HCT116 (cell line): ENCODE data around the gene TMEM204. TPM values are rescaled to one million over a fixed set of nuclear protein-coding genes. Genes with fewer than 3 reads are reported as not detected.

Source experiments
- ATAC-seq: fragments of 200-7000 bp; cut with Tn5 transposase; 2 replicates; pipeline ENCODE4 v1.9.1; 2020; ENCODE audit warnings: mild to moderate bottlenecking, moderate library complexity
- BruUV-seq: library from RNA; stranded (reverse); fragments of 400-500 nt; replicated peaks from 2 replicates; lab custom pipeline; 2021; lab: Mats Ljungman, UMichigan
- CTCF ChIA-PET: fragments of 300-600 bp; sonication (Branson Sonifier 250); formaldehyde crosslinking; loops from one replicate; lab custom pipeline; 2021; ENCODE audit warnings: antibody characterized with exemption; lab: Charles Lee
- POLR2A ChIA-PET: fragments of 300-600, 350-600 bp; sonication (Branson Sonifier 250); formaldehyde crosslinking; loops from one replicate; lab custom pipeline; 2021; ENCODE audit warnings: antibody characterized with exemption; lab: Charles Lee
- RAD21 ChIA-PET, 2 experiments: fragments of 300-600 bp; sonication (Branson Sonifier 250); formaldehyde crosslinking; loops; one replicate each; lab custom pipeline; 2023; ENCODE audit warnings: low total read pairs in 2 of 2; ENCODE audit not compliant: uncharacterized antibody in 2 of 2, unreplicated experiment in 2 of 2, low non-redundant PET in 1 of 2; lab: Charles Lee
- DNase-seq: peaks from one replicate; pipeline ENCODE4 v3.0.0-alpha.2; 2010; ENCODE audit warnings: low read depth, low spot score
- H2AFZ ChIP-seq: fragments of 200-600 bp; shearing (Covaris generic), sonication (generic); 2 replicates; pipeline ENCODE4 v1.6.1; 2017; ENCODE audit warnings: low read depth, mixed run types, mixed read lengths, antibody characterized with exemption, low read length; ENCODE audit not compliant: poor library complexity, severe bottlenecking
- H3K27ac ChIP-seq: 2 replicates; pipeline ENCODE4 v1.5.1; 2012; ENCODE audit warnings: low read depth, low read length
- H3K27me3 ChIP-seq: fragments of 200-600 bp; sonication (generic); 2 replicates; pipeline ENCODE4 v1.6.1; 2016; ENCODE audit warnings: mixed run types, low read length, mixed read lengths; ENCODE audit not compliant: insufficient read depth
- H3K36me3 ChIP-seq, 2 experiments: fragments of 200-500 bp in 1 of 2; fragments of 200-600 bp in 1 of 2; sonication (Bioruptor generic) in 1 of 2; sonication (generic) in 1 of 2; 2 replicates each; pipeline versions ENCODE4 v1.5.1 to v1.6.1; 2014 to 2016; ENCODE audit warnings: low read length in 2 of 2, inconsistent platforms in 1 of 2, mixed read lengths in 1 of 2, mixed run types in 1 of 2; ENCODE audit not compliant: insufficient read depth in 2 of 2, control insufficient read depth in 1 of 2
- H3K4me1 ChIP-seq, 2 experiments: fragments of 200-600 bp in 1 of 2; sonication (generic) in 1 of 2; 2 replicates each; pipeline versions ENCODE4 v1.5.1 to v1.6.1; 2012 to 2017; ENCODE audit warnings: low read length in 2 of 2, inconsistent platforms in 1 of 2, mild to moderate bottlenecking in 1 of 2, mixed read lengths in 1 of 2, mixed run types in 1 of 2, moderate library complexity in 1 of 2; ENCODE audit not compliant: insufficient read depth in 2 of 2, control insufficient read depth in 1 of 2
- H3K4me2 ChIP-seq: fragments of 200-600 bp; sonication (generic); 2 replicates; pipeline ENCODE4 v1.6.1; 2017; ENCODE audit warnings: mixed run types, low read length, mixed read lengths
- H3K4me3 ChIP-seq, 2 experiments: fragments of 200-600 bp in 1 of 2; sonication (generic) in 1 of 2; replicated peaks in 1 of 2; 2 replicates each; pipeline ENCODE4 v1.5.1; 2011 to 2016; ENCODE audit warnings: low read length in 2 of 2, control low read depth in 1 of 2, low read depth in 1 of 2, mild to moderate bottlenecking in 1 of 2, mixed read lengths in 1 of 2, mixed run types in 1 of 2
- H3K79me2 ChIP-seq: fragments of 200-600 bp; sonication (generic); 2 replicates; pipeline ENCODE4 v1.6.1; 2017; ENCODE audit warnings: mild to moderate bottlenecking, mixed run types, low read length, moderate library complexity, mixed read lengths; ENCODE audit not compliant: insufficient read depth
- H3K9ac ChIP-seq: fragments of 200-600 bp; sonication (generic); 2 replicates; pipeline ENCODE4 v1.6.1; 2016; ENCODE audit warnings: low read length, mixed read lengths
- H3K9me2 ChIP-seq: fragments of 200-600 bp; sonication (generic), shearing (Covaris generic); 2 replicates; pipeline ENCODE4 v1.6.1; 2017; ENCODE audit warnings: mixed run types, mild to moderate bottlenecking, moderate library complexity; ENCODE audit not compliant: insufficient read depth
- H3K9me3 ChIP-seq, 2 experiments: fragments of 200-500 bp in 1 of 2; fragments of 200-600 bp in 1 of 2; sonication (Bioruptor generic) in 1 of 2; sonication (generic) in 1 of 2; 2 replicates each; pipeline ENCODE4 v1.6.1; 2014 to 2017; ENCODE audit warnings: low read length in 2 of 2, mixed read lengths in 2 of 2, inconsistent platforms in 1 of 2, low read depth in 1 of 2, mild to moderate bottlenecking in 1 of 2, mixed run types in 1 of 2, moderate library complexity in 1 of 2; ENCODE audit not compliant: control insufficient read depth in 1 of 2, insufficient read depth in 1 of 2
- H4K20me1 ChIP-seq: fragments of 200-600 bp; sonication (generic), shearing (Covaris generic); 2 replicates; pipeline ENCODE4 v1.6.1; 2017; ENCODE audit warnings: mixed run types, mild to moderate bottlenecking, moderate library complexity; ENCODE audit not compliant: insufficient read depth
- CBX3 ChIP-seq: IDR thresholded peaks from 2 replicates; pipeline ENCODE4 v1.6.1; 2012; ENCODE audit warnings: low read depth
- CEBPB ChIP-seq: IDR thresholded peaks from 2 replicates; pipeline ENCODE4 v1.6.1; 2012; ENCODE audit warnings: low read depth
- EZH2 ChIP-seq: fragments of 200-600 bp; sonication (generic); IDR thresholded peaks from 2 replicates; pipeline ENCODE4 v1.6.1; 2017; ENCODE audit warnings: antibody characterized with exemption, mixed run types
- EZH2phosphoT487 ChIP-seq: fragments of 200-600 bp; IDR thresholded peaks from 2 replicates; pipeline ENCODE4 v1.6.1; 2018; ENCODE audit warnings: antibody characterized with exemption, borderline replicate concordance
- FOSL1 ChIP-seq: IDR thresholded peaks from 2 replicates; pipeline ENCODE4 v1.6.1; 2012; ENCODE audit warnings: low read depth
- POLR2A ChIP-seq: IDR thresholded peaks from 2 replicates; pipeline ENCODE4 v1.7.0; 2011; ENCODE audit warnings: borderline replicate concordance; ENCODE audit not compliant: insufficient read depth, insufficient read length; ENCODE audit errors: extremely low read depth
- SIN3A ChIP-seq: IDR thresholded peaks from 2 replicates; pipeline ENCODE4 v1.6.1; 2012; ENCODE audit warnings: low read depth
- SRF ChIP-seq: IDR thresholded peaks from 2 replicates; pipeline ENCODE4 v1.6.1; 2012; ENCODE audit warnings: low read depth
- TCF7L2 ChIP-seq: IDR thresholded peaks from 2 replicates; pipeline ENCODE4 v1.7.0; 2011; ENCODE audit warnings: borderline replicate concordance, inconsistent platforms; ENCODE audit not compliant: insufficient read depth, insufficient read length; ENCODE audit errors: extremely low read depth
- YY1 ChIP-seq: IDR thresholded peaks from 2 replicates; pipeline ENCODE4 v1.6.1; 2011; ENCODE audit warnings: low read length, low read depth, moderate library complexity, mild to moderate bottlenecking; ENCODE audit not compliant: insufficient replicate concordance; ENCODE audit errors: extremely low read depth
- ZNF274 ChIP-seq: fragments of 200-500 bp; sonication (Bioruptor generic); IDR thresholded peaks from 2 replicates; pipeline ENCODE4 v1.6.1; 2014; ENCODE audit warnings: mild to moderate bottlenecking, low read depth, low read length, inconsistent platforms
- intact Hi-C: fragments of 100-400 bp; cut with micrococcal nuclease; formaldehyde crosslinking; loops from 2 replicates; pipeline ENCODE4 v1.10.0; 2022
- total RNA-seq: library from RNA; stranded (reverse); gene quantifications from one replicate; pipeline ENCODE4 v1.2.1, GENCODE V29; 2021; ENCODE audit not compliant: unreplicated experiment
- TF ChIP-seq, protein P1 (sequence below): IDR thresholded peaks from 2 replicates; pipeline ENCODE4 v1.6.1; 2012; ENCODE audit warnings: low read depth
- TF ChIP-seq, protein P2 (sequence below), 3 experiments: fragments of 200-600 bp in 1 of 3; sonication (generic) in 1 of 3; IDR thresholded peaks in 2 of 3; conservative IDR thresholded peaks in 1 of 3; 2 replicates each; pipeline ENCODE4 v1.5.1; 2012 to 2017; ENCODE audit warnings: low read depth in 2 of 3, low read length in 2 of 3, antibody characterized with exemption in 1 of 3, borderline replicate concordance in 1 of 3, control low read depth in 1 of 3, mild to moderate bottlenecking in 1 of 3, mixed read lengths in 1 of 3, mixed run types in 1 of 3, moderate library complexity in 1 of 3; ENCODE audit not compliant: insufficient read depth in 1 of 3

TMEM204 gene
- total RNA-seq, 1 experiment from 2014 or later: 0.22 TPM

DNA sequence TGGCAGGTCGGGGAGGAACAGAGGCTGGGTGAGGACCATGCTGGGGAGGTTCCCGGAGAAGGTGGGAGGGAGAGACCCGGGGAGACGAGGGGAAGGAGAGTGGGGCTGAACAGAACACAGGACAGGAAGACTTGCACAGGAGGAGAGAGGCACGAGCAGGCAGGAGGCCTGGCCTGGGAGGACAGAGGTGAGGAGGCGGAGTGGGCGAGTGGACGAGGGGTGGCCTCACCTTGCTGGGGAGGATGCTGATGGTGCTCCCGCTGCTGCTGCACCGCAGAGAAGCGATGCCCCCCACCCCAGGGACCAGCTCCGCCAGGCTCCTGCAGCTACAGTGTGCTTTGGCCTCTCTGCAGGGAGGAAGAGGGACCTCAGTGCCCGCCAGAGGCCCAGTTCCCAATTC is 34.5 kb downstream of the TMEM204 start:
- Histone ChIP-seq H3K27ac (no peak overlapping the region), H3K9me2 (no peaks in the 10 kb centered on the region), H3K36me3 (no peaks in the 10 kb centered on the region), H4K20me1 (no peaks in the 10 kb centered on the region), H3K4me2 (no peak overlapping the region), H3K4me1 (no peaks in the 10 kb centered on the region), H3K9me3 (no peaks in the 10 kb centered on the region), H3K79me2 (no peaks in the 10 kb centered on the region), H3K27me3 (no peaks in the 10 kb centered on the region), H2AFZ (no peak overlapping the region), H3K9ac (no peak overlapping the region), H3K4me3 (no peak overlapping the region)
- CTCF ChIA-PET: no interaction called here
- RAD21 ChIA-PET: no interaction called here
- BruUV-seq: no TSS peak
- POLR2A ChIA-PET: no interaction called here
- intact Hi-C loops: no loop called here
- ATAC-seq: no peak
- DNase-seq: no peak
- TF ChIP-seq SRF (no peak), CBX3 (no peak), ZNF274 (no peak), TCF7L2 (no peak), EZH2 (no peak), POLR2A (no peak), FOSL1 (no peak), CEBPB (no peak), SIN3A (no peak), YY1 (no peak), EZH2phosphoT487 (no peak)
- TF ChIP-seq, protein P1, sequence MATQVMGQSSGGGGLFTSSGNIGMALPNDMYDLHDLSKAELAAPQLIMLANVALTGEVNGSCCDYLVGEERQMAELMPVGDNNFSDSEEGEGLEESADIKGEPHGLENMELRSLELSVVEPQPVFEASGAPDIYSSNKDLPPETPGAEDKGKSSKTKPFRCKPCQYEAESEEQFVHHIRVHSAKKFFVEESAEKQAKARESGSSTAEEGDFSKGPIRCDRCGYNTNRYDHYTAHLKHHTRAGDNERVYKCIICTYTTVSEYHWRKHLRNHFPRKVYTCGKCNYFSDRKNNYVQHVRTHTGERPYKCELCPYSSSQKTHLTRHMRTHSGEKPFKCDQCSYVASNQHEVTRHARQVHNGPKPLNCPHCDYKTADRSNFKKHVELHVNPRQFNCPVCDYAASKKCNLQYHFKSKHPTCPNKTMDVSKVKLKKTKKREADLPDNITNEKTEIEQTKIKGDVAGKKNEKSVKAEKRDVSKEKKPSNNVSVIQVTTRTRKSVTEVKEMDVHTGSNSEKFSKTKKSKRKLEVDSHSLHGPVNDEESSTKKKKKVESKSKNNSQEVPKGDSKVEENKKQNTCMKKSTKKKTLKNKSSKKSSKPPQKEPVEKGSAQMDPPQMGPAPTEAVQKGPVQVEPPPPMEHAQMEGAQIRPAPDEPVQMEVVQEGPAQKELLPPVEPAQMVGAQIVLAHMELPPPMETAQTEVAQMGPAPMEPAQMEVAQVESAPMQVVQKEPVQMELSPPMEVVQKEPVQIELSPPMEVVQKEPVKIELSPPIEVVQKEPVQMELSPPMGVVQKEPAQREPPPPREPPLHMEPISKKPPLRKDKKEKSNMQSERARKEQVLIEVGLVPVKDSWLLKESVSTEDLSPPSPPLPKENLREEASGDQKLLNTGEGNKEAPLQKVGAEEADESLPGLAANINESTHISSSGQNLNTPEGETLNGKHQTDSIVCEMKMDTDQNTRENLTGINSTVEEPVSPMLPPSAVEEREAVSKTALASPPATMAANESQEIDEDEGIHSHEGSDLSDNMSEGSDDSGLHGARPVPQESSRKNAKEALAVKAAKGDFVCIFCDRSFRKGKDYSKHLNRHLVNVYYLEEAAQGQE: no peak
- TF ChIP-seq, protein P2, sequence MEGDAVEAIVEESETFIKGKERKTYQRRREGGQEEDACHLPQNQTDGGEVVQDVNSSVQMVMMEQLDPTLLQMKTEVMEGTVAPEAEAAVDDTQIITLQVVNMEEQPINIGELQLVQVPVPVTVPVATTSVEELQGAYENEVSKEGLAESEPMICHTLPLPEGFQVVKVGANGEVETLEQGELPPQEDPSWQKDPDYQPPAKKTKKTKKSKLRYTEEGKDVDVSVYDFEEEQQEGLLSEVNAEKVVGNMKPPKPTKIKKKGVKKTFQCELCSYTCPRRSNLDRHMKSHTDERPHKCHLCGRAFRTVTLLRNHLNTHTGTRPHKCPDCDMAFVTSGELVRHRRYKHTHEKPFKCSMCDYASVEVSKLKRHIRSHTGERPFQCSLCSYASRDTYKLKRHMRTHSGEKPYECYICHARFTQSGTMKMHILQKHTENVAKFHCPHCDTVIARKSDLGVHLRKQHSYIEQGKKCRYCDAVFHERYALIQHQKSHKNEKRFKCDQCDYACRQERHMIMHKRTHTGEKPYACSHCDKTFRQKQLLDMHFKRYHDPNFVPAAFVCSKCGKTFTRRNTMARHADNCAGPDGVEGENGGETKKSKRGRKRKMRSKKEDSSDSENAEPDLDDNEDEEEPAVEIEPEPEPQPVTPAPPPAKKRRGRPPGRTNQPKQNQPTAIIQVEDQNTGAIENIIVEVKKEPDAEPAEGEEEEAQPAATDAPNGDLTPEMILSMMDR (IDR thresholded peaks at IDR 0.05 in 2 of 3, conservative IDR thresholded peaks at IDR 0.05 in 1 of 3; ENCODE audit: borderline replicate concordance in 1 of 3, insufficient read depth in 1 of 3, low read depth in 2 of 3, low read length in 2 of 3): no peak
